ENCODE results near the gene ERBB4.

ERBB4 gene

DNA sequence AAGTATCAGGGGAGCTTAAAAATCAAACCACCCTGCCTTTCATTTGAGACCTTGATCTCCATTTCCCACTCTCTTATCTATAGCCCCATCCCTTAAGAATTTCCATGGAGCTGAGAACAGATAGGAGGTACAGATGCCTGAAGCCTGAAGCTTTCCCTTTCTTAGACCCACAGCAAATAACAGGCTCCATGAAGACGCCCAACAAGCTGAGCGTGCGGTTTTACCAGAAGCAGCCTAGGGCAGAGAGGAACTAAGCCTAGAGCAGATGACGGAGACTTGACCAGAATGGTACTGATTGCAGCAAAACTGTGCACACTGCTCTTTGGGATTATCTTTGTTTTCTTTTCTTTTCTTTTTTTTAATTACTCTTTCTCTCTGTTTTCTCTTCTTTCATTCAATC, 1.7 kb upstream of the ERBB4 start:
- no peak for FAIRE-seq
- TF ChIP-seq PAX5 (IDR thresholded peaks at IDR 0.05; ENCODE audit: insufficient read depth, low read length, severe bottlenecking) (no peak), POLR2AphosphoS5 (IDR thresholded peaks at IDR 0.05; ENCODE audit: low read depth, low read length) (no peak), POU2F2 (IDR thresholded peaks at IDR 0.05; ENCODE audit: low read depth, low read length) (no peak), TAF1 (IDR thresholded peaks at IDR 0.05; ENCODE audit: low read depth, low read length) (no peak)
- DNase-seq (ENCODE audit: insufficient read length, low spot score): no peak

DNA sequence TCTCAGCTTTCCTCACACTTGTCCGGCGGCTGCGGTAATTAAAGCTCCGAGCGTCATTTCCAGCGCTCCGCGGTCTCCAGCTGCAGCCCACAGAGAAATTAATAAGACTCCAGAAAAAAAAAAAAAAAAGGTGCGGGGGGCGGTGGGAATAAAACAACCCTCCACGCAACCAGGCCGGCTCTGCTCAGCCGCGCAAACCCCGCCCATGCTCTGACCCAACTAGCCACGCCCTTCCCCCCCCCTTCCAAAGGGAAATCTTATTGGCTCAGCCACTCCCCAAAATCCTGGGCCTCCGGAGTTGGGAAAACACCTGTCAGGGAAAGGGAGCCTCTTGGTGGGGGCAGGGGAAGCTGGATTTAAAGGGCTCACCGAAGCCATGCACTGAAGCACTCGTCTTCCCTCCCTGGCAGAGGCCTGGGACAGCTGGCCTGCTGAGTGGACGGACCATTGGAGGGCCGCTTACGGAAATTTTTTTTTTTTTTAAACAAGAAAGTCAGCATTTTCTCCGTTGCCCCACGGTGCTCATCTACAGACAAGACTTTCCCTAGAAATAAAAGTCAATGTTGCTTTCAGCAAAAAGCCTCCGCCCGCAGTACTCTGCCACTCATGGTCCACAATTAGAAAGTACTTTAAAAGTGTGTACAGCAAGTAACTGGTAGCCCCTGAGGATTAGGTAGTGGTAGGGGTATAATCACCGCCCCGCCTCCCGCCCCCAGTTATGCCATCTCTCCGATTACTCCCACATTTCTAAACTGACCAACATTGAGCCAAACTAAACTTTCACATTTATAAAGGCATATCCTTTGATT, 674 bp upstream of the ERBB4 start:
- TF ChIP-seq SPI1 (IDR thresholded peaks at IDR 0.05; ENCODE audit: low read depth, low read length): no peak
- no peak for TF ChIP-seq POLR2A (IDR thresholded peaks at IDR 0.05; ENCODE audit: low read depth, low read length)
- TF ChIP-seq TAF1 (IDR thresholded peaks at IDR 0.05; ENCODE audit: low read depth, low read length): no peak
- TF ChIP-seq PAX5 (IDR thresholded peaks at IDR 0.05; ENCODE audit: insufficient read depth, low read length, severe bottlenecking): no peak
- no peak for TF ChIP-seq POLR2AphosphoS5 (IDR thresholded peaks at IDR 0.05; ENCODE audit: low read depth, low read length)
- no peak for TF ChIP-seq POU2F2 (IDR thresholded peaks at IDR 0.05; ENCODE audit: low read depth, low read length)
- no peak for DNase-seq (ENCODE audit: insufficient read length, low spot score)
- no peak for FAIRE-seq

DNA sequence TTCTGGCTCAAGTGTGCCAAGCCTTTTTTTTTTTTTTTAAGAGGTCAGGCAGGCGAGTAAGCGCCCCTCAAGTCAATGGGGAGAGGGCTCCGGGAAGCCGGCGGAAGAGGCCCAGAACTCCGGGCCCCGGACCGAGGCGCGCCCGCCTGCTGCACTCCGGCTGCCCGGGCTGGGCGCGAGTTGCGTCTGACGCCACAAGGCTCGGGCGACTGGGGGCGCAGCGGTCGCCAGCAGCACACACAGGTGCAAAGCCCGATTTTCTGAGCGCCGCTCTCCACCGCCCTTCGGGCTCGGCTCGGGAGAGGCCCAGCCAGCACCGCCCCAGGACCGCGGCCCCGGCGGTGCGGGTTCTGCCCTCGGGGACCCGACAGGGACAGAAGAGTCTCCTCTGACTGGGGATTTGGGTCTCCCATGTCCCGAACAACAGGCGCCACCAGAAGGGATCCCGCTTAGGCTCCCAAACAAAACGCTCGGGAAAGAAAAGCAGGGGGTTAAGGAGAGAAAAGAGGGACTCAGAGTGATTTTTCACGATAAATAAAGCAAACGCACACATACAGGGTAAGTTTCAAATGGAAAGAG, 787 bp downstream of the ERBB4 start:
- no peak for FAIRE-seq
- no peak for DNase-seq (ENCODE audit: insufficient read length, low spot score)
- no peak for TF ChIP-seq SPI1 (IDR thresholded peaks at IDR 0.05; ENCODE audit: low read depth, low read length)
- TF ChIP-seq PAX5 (IDR thresholded peaks at IDR 0.05; ENCODE audit: insufficient read depth, low read length, severe bottlenecking): no peak
- TF ChIP-seq POLR2A (IDR thresholded peaks at IDR 0.05; ENCODE audit: low read depth, low read length): no peak

DNA sequence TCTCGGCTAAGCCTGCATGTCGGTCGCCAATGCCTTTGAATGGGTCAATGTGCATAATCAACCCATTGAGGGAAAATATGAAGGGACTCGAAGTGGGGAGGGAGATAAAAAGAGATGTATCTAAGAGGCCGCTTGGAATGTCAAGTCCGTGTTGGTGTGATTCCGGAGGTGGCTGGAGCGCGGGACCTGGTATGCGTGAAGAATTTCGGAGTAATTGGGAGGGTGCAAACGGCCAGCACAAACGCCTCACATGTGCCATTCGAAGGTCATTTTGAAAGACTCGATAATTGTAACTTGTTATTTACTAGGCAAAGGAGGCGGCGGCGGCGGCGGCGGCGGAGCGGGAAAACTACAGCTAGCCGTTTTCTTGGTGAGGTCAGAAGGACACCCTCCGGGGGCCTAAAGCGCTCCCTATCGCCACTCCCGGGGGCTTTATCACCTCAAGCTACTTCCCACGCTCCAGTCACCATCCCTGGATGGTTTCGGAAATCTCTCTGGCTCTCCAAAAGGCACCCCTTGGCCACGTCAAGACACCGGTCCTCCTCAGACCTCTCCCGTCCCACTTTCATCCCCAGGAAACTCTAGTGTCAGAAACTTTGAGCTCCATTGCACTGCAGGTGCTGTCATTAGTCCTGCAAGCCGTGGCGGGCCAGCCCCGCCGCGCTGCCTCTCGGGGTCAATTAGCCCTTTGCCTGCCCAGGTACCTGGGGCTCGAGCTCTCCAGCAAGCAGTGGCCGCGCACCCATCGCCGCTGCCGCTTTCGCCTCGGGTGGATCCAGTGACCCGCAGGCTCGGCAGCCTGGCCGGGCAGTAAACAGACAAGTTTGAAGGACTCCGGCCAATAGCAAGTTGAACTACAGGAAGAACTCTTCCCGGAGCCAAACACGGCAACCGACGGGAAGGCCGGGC, 1.5 kb downstream of the ERBB4 start:
- FAIRE-seq (no peak), DNase-seq (ENCODE audit: insufficient read length, low spot score) (no peak)

DNA sequence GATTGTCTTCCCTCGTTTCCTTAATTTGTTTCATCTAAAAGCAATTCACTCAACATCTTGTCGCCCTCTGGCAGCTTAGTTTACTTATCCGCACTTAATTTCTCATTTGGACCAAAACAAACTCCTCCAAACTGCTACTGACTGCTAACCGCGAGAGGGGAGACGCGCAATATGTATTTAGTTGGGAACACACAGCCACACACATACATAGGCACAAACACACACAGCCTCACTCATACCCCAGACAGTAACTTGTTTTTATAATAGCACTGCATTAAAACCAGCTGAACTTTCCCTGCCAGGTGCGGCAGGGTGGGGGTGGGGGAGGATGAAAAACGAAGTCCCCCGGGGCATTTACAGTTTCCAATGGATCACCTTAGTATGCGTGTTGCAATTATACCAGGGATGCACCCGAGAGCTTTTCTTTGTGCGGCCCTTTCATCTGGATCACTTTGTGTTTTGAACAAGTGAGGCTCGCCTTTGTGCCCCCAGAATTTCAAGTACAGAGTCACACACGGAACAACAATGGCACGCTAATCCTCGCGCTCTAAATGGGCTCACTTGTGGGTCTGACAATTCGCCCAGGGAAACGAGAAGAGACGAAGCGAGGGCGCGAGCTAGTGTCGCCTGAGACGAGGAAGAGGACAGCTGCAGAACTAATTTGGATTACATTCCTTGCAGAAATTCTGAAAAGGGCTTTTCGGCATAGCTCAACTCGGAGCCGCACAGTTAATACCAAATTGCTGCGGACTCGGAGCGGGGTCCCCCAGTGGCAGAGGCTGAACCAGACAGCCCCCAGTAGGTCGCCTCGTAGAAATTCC, 2.4 kb downstream of the ERBB4 start:
- FAIRE-seq: no peak
- TF ChIP-seq POU2F2 (IDR thresholded peaks at IDR 0.05; ENCODE audit: low read depth, low read length) (no peak), SPI1 (IDR thresholded peaks at IDR 0.05; ENCODE audit: low read depth, low read length) (no peak), PAX5 (IDR thresholded peaks at IDR 0.05; ENCODE audit: insufficient read depth, low read length, severe bottlenecking) (no peak), POLR2AphosphoS5 (IDR thresholded peaks at IDR 0.05; ENCODE audit: low read depth, low read length) (no peak), TAF1 (IDR thresholded peaks at IDR 0.05; ENCODE audit: low read depth, low read length) (no peak), POLR2A (IDR thresholded peaks at IDR 0.05; ENCODE audit: low read depth, low read length) (no peak)
- DNase-seq (ENCODE audit: insufficient read length, low spot score): no peak

More for the DNA sequence above, 1.5 kb downstream of the ERBB4 start:
- TF ChIP-seq POLR2AphosphoS5 (IDR thresholded peaks at IDR 0.05; ENCODE audit: low read depth, low read length) (no peak), POU2F2 (IDR thresholded peaks at IDR 0.05; ENCODE audit: low read depth, low read length) (no peak), POLR2A (IDR thresholded peaks at IDR 0.05; ENCODE audit: low read depth, low read length) (no peak), TAF1 (IDR thresholded peaks at IDR 0.05; ENCODE audit: low read depth, low read length) (no peak), SPI1 (IDR thresholded peaks at IDR 0.05; ENCODE audit: low read depth, low read length) (no peak), PAX5 (IDR thresholded peaks at IDR 0.05; ENCODE audit: insufficient read depth, low read length, severe bottlenecking) (no peak)

DNA sequence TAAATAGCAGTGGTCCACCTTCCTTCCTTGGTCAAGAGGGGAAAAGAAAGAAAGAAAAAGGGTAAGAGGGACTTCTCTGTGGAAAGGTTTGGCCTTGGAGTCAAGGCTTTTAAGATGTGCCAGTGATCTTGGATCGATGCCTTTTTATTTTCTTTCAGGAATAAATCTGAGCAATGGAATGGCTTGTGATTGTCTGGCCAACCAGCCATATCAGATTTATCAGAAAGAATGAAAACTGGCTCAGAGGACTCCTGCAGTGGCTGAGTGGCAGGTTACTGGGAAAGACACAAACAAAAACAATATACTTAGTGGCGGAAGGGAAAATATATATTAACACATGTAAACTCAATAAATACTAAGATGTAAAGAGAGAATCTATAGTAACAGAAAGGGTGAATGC, 4.3 kb downstream of the ERBB4 start:
- no peak for FAIRE-seq
- DNase-seq (ENCODE audit: insufficient read length, low spot score): no peak
- no peak for TF ChIP-seq TAF1 (IDR thresholded peaks at IDR 0.05; ENCODE audit: low read depth, low read length)
- TF ChIP-seq SPI1 (IDR thresholded peaks at IDR 0.05; ENCODE audit: low read depth, low read length): no peak
- TF ChIP-seq POLR2A (IDR thresholded peaks at IDR 0.05; ENCODE audit: low read depth, low read length): no peak
- TF ChIP-seq POU2F2 (IDR thresholded peaks at IDR 0.05; ENCODE audit: low read depth, low read length): no peak
- no peak for TF ChIP-seq PAX5 (IDR thresholded peaks at IDR 0.05; ENCODE audit: insufficient read depth, low read length, severe bottlenecking)
- TF ChIP-seq POLR2AphosphoS5 (IDR thresholded peaks at IDR 0.05; ENCODE audit: low read depth, low read length): no peak

DNA sequence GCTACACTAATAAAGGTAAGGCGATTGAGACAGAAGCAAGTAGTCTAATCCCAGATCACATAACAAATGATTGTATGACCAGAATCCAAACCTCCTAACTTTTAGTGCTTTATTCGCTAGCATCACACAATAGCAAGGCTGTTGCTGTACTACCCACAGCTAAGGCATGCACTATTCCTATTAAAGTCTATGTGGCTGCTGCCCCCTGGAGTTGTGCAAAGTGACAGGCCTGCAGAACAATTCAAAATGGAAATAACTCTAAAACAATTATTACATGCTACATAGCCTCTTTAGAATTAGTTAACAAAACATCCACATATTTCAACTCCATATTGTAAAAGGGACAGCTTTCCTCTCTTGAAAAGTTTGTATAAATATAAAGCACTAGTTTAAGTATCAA, 6.0 kb downstream of the ERBB4 start:
- TF ChIP-seq TAF1 (IDR thresholded peaks at IDR 0.05; ENCODE audit: low read depth, low read length) (no peak), PAX5 (IDR thresholded peaks at IDR 0.05; ENCODE audit: insufficient read depth, low read length, severe bottlenecking) (no peak), POLR2A (IDR thresholded peaks at IDR 0.05; ENCODE audit: low read depth, low read length) (no peak), SPI1 (IDR thresholded peaks at IDR 0.05; ENCODE audit: low read depth, low read length) (no peak), POLR2AphosphoS5 (IDR thresholded peaks at IDR 0.05; ENCODE audit: low read depth, low read length) (no peak), POU2F2 (IDR thresholded peaks at IDR 0.05; ENCODE audit: low read depth, low read length) (no peak)
- FAIRE-seq: no peak
- DNase-seq (ENCODE audit: insufficient read length, low spot score): no peak

DNA sequence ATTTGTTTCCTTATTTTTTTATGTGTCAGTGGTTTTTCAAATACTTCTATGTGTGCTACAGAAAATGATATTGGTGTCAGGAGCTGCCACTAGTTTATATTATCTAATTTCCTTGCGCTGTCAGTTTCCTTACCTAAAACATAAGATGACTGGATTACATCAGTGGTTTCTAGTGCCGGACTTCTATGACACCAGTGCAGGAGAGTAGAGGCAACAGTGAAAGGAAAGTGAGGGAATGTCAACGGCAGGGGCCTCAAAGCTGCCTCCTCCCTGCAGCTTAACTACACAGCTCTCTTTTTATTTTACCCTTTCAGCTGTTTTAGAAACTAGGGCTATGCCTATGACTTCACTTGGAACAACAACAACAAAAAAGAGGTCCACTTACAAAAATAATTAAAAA, 6.5 kb downstream of the ERBB4 start:
- no peak for TF ChIP-seq POLR2AphosphoS5 (IDR thresholded peaks at IDR 0.05; ENCODE audit: low read depth, low read length)
- no peak for TF ChIP-seq POLR2A (IDR thresholded peaks at IDR 0.05; ENCODE audit: low read depth, low read length)
- TF ChIP-seq POU2F2 (IDR thresholded peaks at IDR 0.05; ENCODE audit: low read depth, low read length): no peak
- no peak for TF ChIP-seq SPI1 (IDR thresholded peaks at IDR 0.05; ENCODE audit: low read depth, low read length)
- FAIRE-seq (no peak), DNase-seq (ENCODE audit: insufficient read length, low spot score) (no peak)

Data from GM12891 (cell line).